Smooth muscle cell (in vitro differentiated cells): ENCODE data around the gene HYDIN. TPM values are rescaled to one million over a fixed set of nuclear protein-coding genes. Genes with fewer than 3 reads are reported as not detected.

ENCODE experiments used
- DNase-seq: peaks from one replicate; lab custom pipeline; 2025; ENCODE audit not compliant: unreplicated experiment; lab: John Stamatoyannopoulos, UW
- H2AFZ ChIP-seq: fragments of 200-600 bp; sonication (generic); 2 replicates; pipeline ENCODE4 v1.6.0; 2016; ENCODE audit warnings: antibody characterized with exemption, low read depth, mild to moderate bottlenecking
- H3F3A ChIP-seq: fragments of 200-600 bp; sonication (generic); 2 replicates; pipeline ENCODE4 v1.6.0; 2017; ENCODE audit warnings: antibody characterized with exemption, low read depth
- H3K27ac ChIP-seq: fragments of 200-600 bp; sonication (generic); 2 replicates; pipeline ENCODE4 v1.5.1; 2016; ENCODE audit warnings: low read depth, mild to moderate bottlenecking
- H3K27me3 ChIP-seq: fragments of 200-600 bp; sonication (generic); 2 replicates; pipeline ENCODE4 v1.6.1; 2016; ENCODE audit warnings: low read depth, mild to moderate bottlenecking
- H3K36me3 ChIP-seq: fragments of 200-600 bp; sonication (generic); 2 replicates; pipeline ENCODE4 v1.5.1; 2016; ENCODE audit warnings: low read depth
- H3K4me1 ChIP-seq: fragments of 200-600 bp; sonication (generic); 2 replicates; pipeline ENCODE4 v1.5.1; 2016; ENCODE audit warnings: low read depth
- H3K4me2 ChIP-seq: fragments of 200-600 bp; sonication (generic); 2 replicates; pipeline ENCODE4 v1.6.0; 2016; ENCODE audit warnings: mild to moderate bottlenecking
- H3K4me3 ChIP-seq: fragments of 200-600 bp; sonication (generic); 2 replicates; pipeline ENCODE4 v1.5.1; 2016; ENCODE audit warnings: mild to moderate bottlenecking
- H3K79me2 ChIP-seq: fragments of 200-600 bp; sonication (generic); 2 replicates; pipeline ENCODE4 v1.6.0; 2016; ENCODE audit warnings: low read depth, mild to moderate bottlenecking
- H3K9ac ChIP-seq: fragments of 200-600 bp; sonication (generic); 2 replicates; pipeline ENCODE4 v1.6.0; 2016; ENCODE audit warnings: low read depth
- H3K9me3 ChIP-seq: fragments of 200-600 bp; sonication (generic); replicated peaks from 2 replicates; pipeline ENCODE4 v1.5.1; 2016; ENCODE audit warnings: low read depth
- H4K20me1 ChIP-seq: fragments of 200-600 bp; sonication (generic); 2 replicates; pipeline ENCODE4 v1.6.0; 2016; ENCODE audit warnings: low read depth
- CTCF ChIP-seq: fragments of 200-600 bp; sonication (generic); IDR thresholded peaks from 2 replicates; pipeline ENCODE4 v1.5.1; 2017; ENCODE audit warnings: borderline replicate concordance, mild to moderate bottlenecking, antibody characterized with exemption; ENCODE audit not compliant: insufficient read depth, poor library complexity, severe bottlenecking
- WGBS: methylation state at CpG from one replicate; pipeline ENCODE4 v1.1.7; 2016; ENCODE audit warnings: low lambda C conversion rate; 5-methylcytosine and 5-hydroxymethylcytosine counted together
- polyA plus RNA-seq: library from polyadenylated mRNA; unstranded; fragments of >200 nt; fragmentation: Nextera tagmentation; extraction: Ambion mirVana; gene quantifications from 2 replicates; pipeline ENCODE4 v1.2.1, GENCODE V29; 2016
- total RNA-seq: library from RNA; depleted of rRNA; stranded (reverse); fragments of >200 nt; gene quantifications from 2 replicates; pipeline ENCODE4 v1.2.3, GENCODE V29; 2014

HYDIN gene
- total and polyA plus RNA-seq, 2 experiments from 2014 or later = 0.41 to 0.45 TPM

GRCh38 chr16:71247478-71247877 is 17.0 kb upstream of the HYDIN start:
- Histone ChIP-seq H2AFZ (no peak overlapping the region), H3K27ac (no peak overlapping the region), H3K79me2 (no peaks in the 10 kb centered on the region), H3K27me3 (no peaks in the 10 kb centered on the region), H3F3A (no peaks in the 10 kb centered on the region), H4K20me1 (no peaks in the 10 kb centered on the region), H3K9ac (no peak overlapping the region), H3K4me3 (no peak overlapping the region), H3K9me3 (no peaks in the 10 kb centered on the region), H3K4me1 (no peaks in the 10 kb centered on the region), H3K4me2 (no peak overlapping the region), H3K36me3 (no peaks in the 10 kb centered on the region)
- 89% methylated on average over 7 of the region's 7 CpGs for WGBS
- DNase-seq = no peak
- no peak for TF ChIP-seq CTCF

GRCh38 chr16:71246309-71246708 is 15.8 kb upstream of the HYDIN start:
- H3K9ac ChIP-seq = no peak overlapping the region

GRCh38 chr16:71244521-71244920 is 14.0 kb upstream of the HYDIN start:
- no peak overlapping the region for H3K4me3 ChIP-seq
- H3K79me2 ChIP-seq = no peaks in the 10 kb centered on the region
- H3K27me3 ChIP-seq = no peaks in the 10 kb centered on the region
- no peak for DNase-seq
- H3K27ac ChIP-seq = no peak overlapping the region
- no peak for TF ChIP-seq CTCF
- no peaks in the 10 kb centered on the region for H3K4me1 ChIP-seq
- H3K4me2 ChIP-seq = no peak overlapping the region
- H3K9me3 ChIP-seq = no peaks in the 10 kb centered on the region
- 81% methylated on average over 1 of the region's 1 CpG for WGBS
- no peaks in the 10 kb centered on the region for H4K20me1 ChIP-seq
- H2AFZ ChIP-seq = no peak overlapping the region
- no peaks in the 10 kb centered on the region for H3F3A ChIP-seq
- no peak overlapping the region for H3K9ac ChIP-seq
- H3K36me3 ChIP-seq = no peaks in the 10 kb centered on the region

More at GRCh38 chr16:71246309-71246708, 15.8 kb upstream of the HYDIN start:
- TF ChIP-seq CTCF = no peak
- Histone ChIP-seq H3K4me1 (no peaks in the 10 kb centered on the region), H3F3A (no peaks in the 10 kb centered on the region), H3K27ac (no peak overlapping the region), H4K20me1 (no peaks in the 10 kb centered on the region), H3K9me3 (no peaks in the 10 kb centered on the region), H3K4me2 (no peak overlapping the region), H3K36me3 (no peaks in the 10 kb centered on the region), H3K27me3 (no peaks in the 10 kb centered on the region), H3K4me3 (no peak overlapping the region), H3K79me2 (no peaks in the 10 kb centered on the region), H2AFZ (no peak overlapping the region)
- no peak for DNase-seq

GRCh38 chr16:71242601-71243000 is 12.1 kb upstream of the HYDIN start:
- TF ChIP-seq CTCF = no peak
- H3K4me1 ChIP-seq = no peaks in the 10 kb centered on the region
- no peaks in the 10 kb centered on the region for H3F3A ChIP-seq
- H2AFZ ChIP-seq = no peak overlapping the region
- no peak for DNase-seq
- no peaks in the 10 kb centered on the region for H3K27me3 ChIP-seq
- no peaks in the 10 kb centered on the region for H4K20me1 ChIP-seq
- H3K36me3 ChIP-seq = no peaks in the 10 kb centered on the region
- H3K9ac ChIP-seq = no peak overlapping the region
- no peak overlapping the region for H3K4me3 ChIP-seq
- H3K9me3 ChIP-seq = no peaks in the 10 kb centered on the region
- H3K27ac ChIP-seq = no peak overlapping the region
- H3K79me2 ChIP-seq = no peaks in the 10 kb centered on the region
- WGBS = 74% methylated on average over 3 of the region's 3 CpGs
- no peak overlapping the region for H3K4me2 ChIP-seq
